ENCODE data around the gene ANK3.

GRCh38 chr10:60382946-60383681 is 6.6 kb downstream of the ANK3 start:
- TF ChIP-seq, protein P1, sequence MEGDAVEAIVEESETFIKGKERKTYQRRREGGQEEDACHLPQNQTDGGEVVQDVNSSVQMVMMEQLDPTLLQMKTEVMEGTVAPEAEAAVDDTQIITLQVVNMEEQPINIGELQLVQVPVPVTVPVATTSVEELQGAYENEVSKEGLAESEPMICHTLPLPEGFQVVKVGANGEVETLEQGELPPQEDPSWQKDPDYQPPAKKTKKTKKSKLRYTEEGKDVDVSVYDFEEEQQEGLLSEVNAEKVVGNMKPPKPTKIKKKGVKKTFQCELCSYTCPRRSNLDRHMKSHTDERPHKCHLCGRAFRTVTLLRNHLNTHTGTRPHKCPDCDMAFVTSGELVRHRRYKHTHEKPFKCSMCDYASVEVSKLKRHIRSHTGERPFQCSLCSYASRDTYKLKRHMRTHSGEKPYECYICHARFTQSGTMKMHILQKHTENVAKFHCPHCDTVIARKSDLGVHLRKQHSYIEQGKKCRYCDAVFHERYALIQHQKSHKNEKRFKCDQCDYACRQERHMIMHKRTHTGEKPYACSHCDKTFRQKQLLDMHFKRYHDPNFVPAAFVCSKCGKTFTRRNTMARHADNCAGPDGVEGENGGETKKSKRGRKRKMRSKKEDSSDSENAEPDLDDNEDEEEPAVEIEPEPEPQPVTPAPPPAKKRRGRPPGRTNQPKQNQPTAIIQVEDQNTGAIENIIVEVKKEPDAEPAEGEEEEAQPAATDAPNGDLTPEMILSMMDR (IDR thresholded peaks at IDR 0.05; ENCODE audit: poor library complexity, severe bottlenecking) = no peak
- TF ChIP-seq REST (IDR thresholded peaks at IDR 0.05; ENCODE audit: borderline replicate concordance) = no peak
- TF ChIP-seq EZH2 (IDR thresholded peaks at IDR 0.05; ENCODE audit: borderline replicate concordance, insufficient read depth, low read length, poor library complexity, severe bottlenecking) = no peak
- no peak for TF ChIP-seq POLR2AphosphoS5 (IDR thresholded peaks at IDR 0.05)
- TF ChIP-seq SMC3 (conservative IDR thresholded peaks at IDR 0.05; ENCODE audit: poor library complexity) = no peak
- no peak for TF ChIP-seq RAD21 (conservative IDR thresholded peaks at IDR 0.05)
- no peak for TF ChIP-seq TAF1 (IDR thresholded peaks at IDR 0.05; ENCODE audit: low read depth)
